GM12892 (cell line): ENCODE data around the gene TCP11.
"Not testable (repeated sequence)": the region's sequence is repeated elsewhere in the genome, so short reads cannot be mapped to it uniquely, and the experiment has no call there.

ENCODE experiments used
- POLR2A ChIP-seq: IDR thresholded peaks from 2 replicates; pipeline ENCODE4 v1.6.1; 2011; ENCODE audit warnings: low read depth, low read length, control low read depth
- POLR2AphosphoS5 ChIP-seq: IDR thresholded peaks from 2 replicates; pipeline ENCODE4 v1.6.1; 2011; ENCODE audit warnings: low read depth, low read length, control low read depth
- TAF1 ChIP-seq: IDR thresholded peaks from 2 replicates; pipeline ENCODE4 v1.6.1; 2011; ENCODE audit warnings: low read depth, mild to moderate bottlenecking, control low read depth, low read length, borderline replicate concordance

DNA sequence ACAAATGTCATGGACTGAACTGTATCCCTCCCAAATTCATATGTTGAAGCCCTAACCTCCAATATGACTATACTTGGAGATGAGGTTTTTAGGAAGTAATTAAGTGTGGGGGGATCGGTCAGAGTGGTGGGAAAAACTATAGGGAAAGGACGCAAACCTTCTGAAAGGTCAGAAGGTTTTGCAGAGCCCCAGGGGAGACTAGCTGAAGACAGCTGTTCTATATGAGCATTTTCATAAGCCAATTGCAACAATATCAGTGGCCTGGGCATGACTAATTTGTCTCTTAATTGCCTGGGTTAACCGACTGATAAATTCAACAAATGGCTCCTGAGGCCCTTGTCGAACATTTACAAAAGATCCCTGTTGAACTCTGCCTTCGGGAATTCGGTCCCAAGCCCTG lies 35.1 kb downstream of the TCP11 start:
- not testable (repeated sequence) for TF ChIP-seq TAF1, POLR2A, POLR2AphosphoS5
